Activated CD4-positive, alpha-beta memory T cell treated with anti-CD3 and anti-CD28 coated beads, Interleukin-2, amount 10 ng/mL, durations not matched to agents 7 days and 5 days (primary cell): Measurements from ENCODE around the gene TPH2. TPM values are rescaled to one million over a fixed set of nuclear protein-coding genes. Genes with fewer than 3 reads are reported as not detected.

ENCODE experiments used
- CTCF ChIA-PET: fragments of 350-600 bp; sonication (Branson Sonifier 250); formaldehyde crosslinking; loops from one replicate; lab custom pipeline; 2021; ENCODE audit warnings: antibody characterized with exemption, inconsistent platforms; lab: Charles Lee
- POLR2A ChIA-PET: fragments of 350-600 bp; sonication (Branson Sonifier 250); formaldehyde crosslinking; loops from one replicate; lab custom pipeline; 2021; ENCODE audit warnings: antibody characterized with exemption; lab: Charles Lee
- DNase-seq: peaks from one replicate; pipeline ENCODE4 v3.0.0-alpha.2; 2020
- H3K27ac Mint-ChIP-seq: one replicate; pipeline ENCODE4 v1.8.0; 2021; ENCODE audit warnings: mild to moderate bottlenecking, mixed read lengths
- H3K27me3 Mint-ChIP-seq: one replicate; pipeline ENCODE4 v1.8.0; 2021; ENCODE audit warnings: mixed read lengths
- H3K36me3 Mint-ChIP-seq: one replicate; pipeline ENCODE4 v1.8.0; 2021; ENCODE audit warnings: low read depth, mixed read lengths
- H3K4me1 Mint-ChIP-seq: one replicate; pipeline ENCODE4 v1.8.0; 2021; ENCODE audit warnings: mixed read lengths
- H3K4me3 Mint-ChIP-seq: one replicate; pipeline ENCODE4 v1.8.0; 2021; ENCODE audit warnings: mild to moderate bottlenecking, mixed read lengths
- H3K9me3 Mint-ChIP-seq: one replicate; pipeline ENCODE4 v1.8.0; 2021; ENCODE audit warnings: mixed read lengths
- total RNA-seq, 2 experiments: library from RNA; stranded (reverse); gene quantifications; one replicate each; pipeline ENCODE4 v1.2.3, GENCODE V29; 2021

The TPH2 gene
- total RNA-seq, 2 experiments from 2014 or later, result not detected

- H3K4me3 Mint-ChIP-seq, result no peak overlapping the region
- no peaks in the 10 kb centered on the region for H3K4me1 Mint-ChIP-seq
- ChIA-PET CTCF (no interaction called here), POLR2A (no interaction called here)
- H3K27ac Mint-ChIP-seq, result no peak overlapping the region
- no peaks in the 10 kb centered on the region for H3K36me3 Mint-ChIP-seq
- H3K27me3 Mint-ChIP-seq, result no peaks in the 10 kb centered on the region
- H3K9me3 Mint-ChIP-seq, result no peaks in the 10 kb centered on the region
- no peak for DNase-seq
These were observed 118.8 kb downstream of the TPH2 start for GRCh38 chr12:72057330-72057914.

GRCh38 chr12:72063073-72063472 is 124.4 kb downstream of the TPH2 start:
- no peak overlapping the region for H3K27ac Mint-ChIP-seq
- H3K4me1 Mint-ChIP-seq, result no peaks in the 10 kb centered on the region
- POLR2A ChIA-PET, result no interaction called here
- DNase-seq, result no peak
- no peaks in the 10 kb centered on the region for H3K9me3 Mint-ChIP-seq
- CTCF ChIA-PET, result no interaction called here
- no peaks in the 10 kb centered on the region for H3K27me3 Mint-ChIP-seq
- H3K4me3 Mint-ChIP-seq, result no peak overlapping the region
- no peaks in the 10 kb centered on the region for H3K36me3 Mint-ChIP-seq

DNA sequence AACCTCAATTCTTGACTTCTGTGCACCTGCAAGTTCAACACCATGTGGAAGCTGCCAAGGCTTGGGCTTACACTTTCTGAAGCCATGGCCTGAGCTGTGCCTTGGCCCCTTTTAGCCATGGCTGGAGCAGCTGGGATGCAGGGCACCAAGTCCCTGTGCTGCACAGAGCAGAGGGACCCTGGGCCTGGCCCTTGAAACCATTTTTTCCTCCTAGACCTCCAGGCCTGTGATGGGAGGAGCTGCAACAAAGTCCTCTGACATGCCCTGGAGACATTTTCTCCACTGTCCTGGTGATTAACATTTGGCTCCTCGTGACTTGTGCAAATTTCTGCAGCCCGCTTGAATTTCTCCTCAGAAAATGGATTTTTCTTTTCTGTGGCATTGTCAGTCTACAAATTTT is 132.4 kb downstream of the TPH2 start:
- Mint-ChIP-seq H3K9me3 (peaks cover 5% of the 10 kb centered on the region), H3K4me1 (no peaks in the 10 kb centered on the region), H3K27ac (no peak overlapping the region), H3K27me3 (no peaks in the 10 kb centered on the region), H3K4me3 (no peak overlapping the region), H3K36me3 (no peaks in the 10 kb centered on the region)
- no peak for DNase-seq
- ChIA-PET POLR2A (no interaction called here), CTCF (no interaction called here)

DNA sequence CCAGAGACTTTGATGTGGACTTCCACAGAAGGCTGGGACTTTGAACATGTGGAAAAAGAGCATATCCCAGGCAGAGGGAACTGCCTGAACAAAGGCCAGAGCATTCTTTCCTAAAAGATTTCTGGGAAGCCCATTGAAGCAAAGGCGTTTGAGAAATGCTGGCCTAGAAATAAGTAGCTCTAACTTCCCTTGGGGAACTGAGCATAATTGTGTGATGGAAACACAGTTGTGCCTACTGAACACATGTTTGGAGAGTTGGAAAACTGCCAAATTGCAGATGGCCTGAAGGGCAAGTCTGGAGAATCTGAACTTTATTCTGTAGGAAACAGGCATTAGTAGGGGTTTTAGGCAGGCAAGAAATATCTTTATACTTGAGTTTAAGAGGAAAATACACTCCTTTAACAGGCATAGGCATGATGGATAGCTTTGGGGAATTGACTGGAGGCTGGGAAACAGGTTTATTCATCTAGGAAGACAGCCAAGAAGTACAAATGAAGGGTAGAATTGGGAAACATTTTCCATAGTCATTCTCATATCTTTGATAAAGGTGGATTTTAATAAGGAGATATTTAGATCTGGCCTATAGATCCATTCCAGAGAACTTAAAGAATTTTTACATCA is 134.1 kb downstream of the TPH2 start:
- H3K36me3 Mint-ChIP-seq, result no peaks in the 10 kb centered on the region
- CTCF ChIA-PET, result no interaction called here
- H3K4me3 Mint-ChIP-seq, result no peak overlapping the region
- no peak for DNase-seq
- no peaks in the 10 kb centered on the region for H3K4me1 Mint-ChIP-seq
- POLR2A ChIA-PET, result no interaction called here
- H3K9me3 Mint-ChIP-seq, result peaks cover 5% of the 10 kb centered on the region
- H3K27ac Mint-ChIP-seq, result no peak overlapping the region
- H3K27me3 Mint-ChIP-seq, result no peaks in the 10 kb centered on the region

DNA sequence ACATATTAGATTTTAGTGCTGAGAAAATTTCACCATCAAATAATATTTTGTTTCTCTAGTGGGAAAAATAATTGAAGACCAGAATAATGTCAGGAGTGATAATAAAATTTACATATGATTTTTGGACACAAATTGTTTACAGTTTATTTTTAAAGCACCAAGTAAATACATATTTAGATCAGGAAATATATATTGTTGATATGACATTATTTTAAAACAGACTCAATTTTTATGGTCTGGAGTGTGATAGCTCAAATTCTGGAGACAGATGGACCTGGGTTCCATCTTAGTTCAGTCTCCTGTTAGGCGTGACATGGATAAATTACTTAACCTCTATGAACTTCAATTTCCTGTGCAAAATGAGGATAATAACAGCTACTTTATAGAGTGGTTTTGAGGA is 135.4 kb downstream of the TPH2 start:
- DNase-seq, result no peak
- Mint-ChIP-seq H3K27me3 (no peaks in the 10 kb centered on the region), H3K4me1 (no peaks in the 10 kb centered on the region), H3K4me3 (no peak overlapping the region), H3K27ac (no peak overlapping the region), H3K36me3 (no peaks in the 10 kb centered on the region), H3K9me3 (peaks cover 5% of the 10 kb centered on the region)
- ChIA-PET POLR2A (no interaction called here), CTCF (no interaction called here)

DNA sequence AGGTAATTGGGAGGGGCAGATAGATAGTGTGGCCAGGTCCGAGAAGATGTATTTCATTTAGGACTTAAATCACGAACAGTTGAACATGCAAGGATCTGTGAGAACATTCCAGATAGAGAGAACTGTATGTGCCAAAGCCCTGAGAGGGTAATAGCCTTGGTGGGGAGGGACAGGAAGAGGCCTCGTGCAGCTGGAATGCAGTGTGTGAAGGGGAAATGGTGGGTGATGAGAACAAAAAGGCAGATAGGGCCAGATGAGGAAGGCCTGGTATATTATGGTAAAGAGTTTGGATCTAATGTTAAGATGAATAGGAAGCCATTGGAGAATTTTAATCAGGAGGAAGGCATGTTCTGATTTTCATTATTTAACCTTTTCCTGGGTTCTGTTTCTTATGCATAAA is 136.3 kb downstream of the TPH2 start:
- ChIA-PET CTCF (no interaction called here), POLR2A (no interaction called here)
- Mint-ChIP-seq H3K4me3 (no peak overlapping the region), H3K9me3 (peaks cover 5% of the 10 kb centered on the region), H3K27me3 (no peaks in the 10 kb centered on the region), H3K27ac (no peak overlapping the region), H3K4me1 (no peaks in the 10 kb centered on the region), H3K36me3 (no peaks in the 10 kb centered on the region)
- no peak for DNase-seq

- no peak for DNase-seq
- Mint-ChIP-seq H3K27me3 (no peaks in the 10 kb centered on the region), H3K4me3 (no peak overlapping the region), H3K36me3 (no peaks in the 10 kb centered on the region), H3K9me3 (peaks cover 5% of the 10 kb centered on the region), H3K4me1 (no peaks in the 10 kb centered on the region), H3K27ac (no peak overlapping the region)
- POLR2A ChIA-PET, result no interaction called here
- CTCF ChIA-PET, result no interaction called here
These were observed 136.8 kb downstream of the TPH2 start for GRCh38 chr12:72075401-72075800.

GRCh38 chr12:72075891-72076557 is 137.4 kb downstream of the TPH2 start:
- no peak overlapping the region for H3K27ac Mint-ChIP-seq
- ChIA-PET POLR2A (no interaction called here), CTCF (no interaction called here)
- no peaks in the 10 kb centered on the region for H3K4me1 Mint-ChIP-seq
- no peak for DNase-seq
- no peaks in the 10 kb centered on the region for H3K27me3 Mint-ChIP-seq
- peaks cover 5% of the 10 kb centered on the region for H3K9me3 Mint-ChIP-seq
- H3K4me3 Mint-ChIP-seq, result no peak overlapping the region
- no peaks in the 10 kb centered on the region for H3K36me3 Mint-ChIP-seq

DNA sequence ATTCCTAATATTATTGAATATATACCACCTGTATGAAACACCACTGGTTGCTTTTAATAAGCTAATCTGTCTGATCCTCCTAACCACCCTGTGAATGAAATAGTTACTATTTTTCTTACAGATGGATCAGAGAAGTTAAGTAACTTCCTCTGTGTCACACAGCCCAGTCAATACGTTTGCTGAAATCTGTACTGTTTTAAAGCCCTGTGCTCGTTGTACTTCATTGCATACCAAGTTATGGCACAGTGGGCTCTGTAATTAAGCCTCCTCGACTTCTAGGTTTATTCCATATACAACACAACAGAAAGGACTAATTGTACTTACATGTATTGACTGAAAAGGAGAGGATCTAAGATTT is 137.9 kb downstream of the TPH2 start:
- Mint-ChIP-seq H3K27me3 (no peaks in the 10 kb centered on the region), H3K27ac (no peak overlapping the region), H3K9me3 (peaks cover under 1% of the 10 kb centered on the region), H3K36me3 (no peaks in the 10 kb centered on the region), H3K4me1 (no peaks in the 10 kb centered on the region), H3K4me3 (no peak overlapping the region)
- no peak for DNase-seq
- ChIA-PET POLR2A (no interaction called here), CTCF (no interaction called here)

GRCh38 chr12:72077111-72077820 is 138.6 kb downstream of the TPH2 start:
- no peak overlapping the region for H3K4me3 Mint-ChIP-seq
- H3K27ac Mint-ChIP-seq, result no peak overlapping the region
- H3K27me3 Mint-ChIP-seq, result no peaks in the 10 kb centered on the region
- no peaks in the 10 kb centered on the region for H3K9me3 Mint-ChIP-seq
- ChIA-PET CTCF (no interaction called here), POLR2A (no interaction called here)
- H3K4me1 Mint-ChIP-seq, result no peaks in the 10 kb centered on the region
- DNase-seq, result no peak
- no peaks in the 10 kb centered on the region for H3K36me3 Mint-ChIP-seq

- Mint-ChIP-seq H3K4me1 (no peaks in the 10 kb centered on the region), H3K9me3 (no peaks in the 10 kb centered on the region)
These were observed 143.1 kb downstream of the TPH2 start for GRCh38 chr12:72081777-72082176.

More at GRCh38 chr12:72081777-72082176, 143.1 kb downstream of the TPH2 start:
- Mint-ChIP-seq H3K36me3 (no peaks in the 10 kb centered on the region), H3K4me3 (no peak overlapping the region), H3K27ac (no peak overlapping the region), H3K27me3 (peaks cover 2% of the 10 kb centered on the region)
- ChIA-PET POLR2A (no interaction called here), CTCF (no interaction called here)
- DNase-seq, result no peak
